GM21786 (cell line): ENCODE measurements around the gene AFAP1L1.

ENCODE experiments used
- ATAC-seq: cut with Tn5 transposase; IDR thresholded peaks from one replicate; pipeline ENCODE4 v1.9.1; 2021; ENCODE audit not compliant: unreplicated experiment

The AFAP1L1 gene

DNA sequence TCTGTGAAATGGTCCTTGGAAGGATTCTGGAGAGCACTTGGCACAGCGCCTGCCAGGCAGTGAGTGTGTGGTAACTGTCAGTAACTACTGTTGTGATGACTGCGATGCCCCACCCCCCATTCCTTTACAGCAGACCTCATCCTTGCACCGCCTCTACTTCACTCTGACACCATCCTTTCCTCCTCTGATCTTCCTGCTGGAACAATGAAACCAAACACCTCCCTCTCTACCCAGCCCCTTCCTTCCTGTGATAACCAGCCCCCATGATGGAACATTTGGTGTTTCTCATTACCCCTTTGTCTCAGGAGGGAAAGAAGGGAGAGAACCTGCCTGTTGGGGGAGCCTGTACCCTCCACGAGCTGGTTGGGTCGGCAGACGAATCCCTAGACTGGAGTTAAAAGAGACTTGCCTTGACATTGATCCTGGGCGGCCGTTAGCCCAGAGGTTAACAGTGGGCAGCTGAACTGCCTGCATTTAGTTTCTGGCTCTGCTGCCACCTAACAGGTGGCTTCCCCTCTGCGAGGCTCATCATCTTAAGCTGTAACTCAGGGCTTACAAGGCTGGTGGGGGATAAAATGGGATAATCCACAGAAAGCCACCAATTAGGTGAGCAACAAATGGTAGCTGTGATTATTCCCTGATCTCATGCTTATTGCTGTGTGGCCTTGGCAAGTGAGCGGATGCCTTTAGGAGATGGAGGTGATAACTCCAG, 39.4 kb downstream of the AFAP1L1 start:
- ATAC-seq = no peak

GRCh38 chr5:149313151-149313841, 41.6 kb downstream of the AFAP1L1 start:
- no peak for ATAC-seq

DNA sequence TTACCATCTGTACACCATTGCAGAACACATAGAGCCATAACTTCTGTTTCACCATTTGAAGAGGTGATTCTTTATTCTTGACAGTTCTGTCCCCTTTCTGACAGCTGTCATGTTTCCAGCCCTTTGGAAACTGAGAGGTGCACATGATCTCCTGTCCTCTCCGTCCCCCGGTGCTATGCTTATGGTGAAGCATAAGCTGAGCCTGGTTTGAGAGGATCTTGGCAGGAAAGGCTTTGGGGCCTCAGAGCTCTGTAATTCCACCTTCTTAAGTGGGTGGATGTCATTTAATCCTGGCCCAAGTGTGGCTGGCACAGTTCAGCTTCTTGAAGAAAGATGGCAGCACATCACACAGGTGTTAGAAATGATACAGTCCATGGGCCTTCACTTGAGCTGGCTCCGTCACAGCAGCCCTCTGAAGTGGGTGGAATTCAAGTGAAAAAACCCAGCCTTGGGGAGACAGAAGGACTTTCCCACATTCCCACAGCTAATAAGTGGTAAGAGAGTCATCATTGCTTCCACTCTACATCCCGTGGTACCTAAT, 43.0 kb downstream of the AFAP1L1 start:
- ATAC-seq = no peak

DNA sequence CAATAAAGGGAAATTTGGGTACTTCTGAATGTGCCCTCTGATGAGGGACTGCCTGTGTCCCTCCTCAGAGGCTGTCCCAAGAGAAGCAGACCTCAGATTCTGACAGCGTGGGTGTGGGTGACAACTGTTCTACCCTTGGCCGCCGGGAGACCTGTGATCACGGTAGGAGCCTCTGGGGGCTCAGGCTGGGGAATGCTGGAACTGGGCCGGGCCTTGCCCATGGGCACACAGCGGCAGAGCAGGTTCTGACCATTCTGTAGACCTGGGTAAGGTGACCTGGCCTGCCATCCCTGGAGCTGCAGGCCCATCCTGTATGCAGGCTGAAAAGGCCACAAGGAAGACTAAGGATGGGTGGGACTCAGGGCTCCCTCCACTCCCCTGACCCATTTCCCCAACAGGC, 44.1 kb downstream of the AFAP1L1 start:
- no peak for ATAC-seq

GRCh38 chr5:149317281-149318048, 45.8 kb downstream of the AFAP1L1 start:
- ATAC-seq = peak; percentile 73

DNA sequence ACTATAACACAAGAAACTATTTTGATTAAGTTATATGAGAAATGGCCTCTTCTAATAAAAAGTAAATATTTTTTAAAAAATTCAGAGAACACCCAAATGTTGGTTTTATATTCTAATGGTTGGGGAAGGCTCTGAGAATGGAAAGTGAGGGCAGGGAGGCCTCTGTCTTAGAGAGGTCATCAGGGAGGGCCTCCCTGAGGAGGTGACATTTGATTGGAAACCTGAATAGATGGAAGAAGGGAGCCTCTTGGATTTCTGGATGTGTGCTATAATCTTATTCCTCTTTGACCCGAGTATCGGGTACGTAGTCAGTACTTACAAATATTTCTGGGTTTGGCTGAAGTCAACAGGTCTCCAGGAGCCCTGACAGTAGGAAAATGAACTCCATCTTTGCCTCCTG, 47.5 kb downstream of the AFAP1L1 start:
- ATAC-seq = no peak

- no peak for ATAC-seq
These were observed 49.2 kb downstream of the AFAP1L1 start for GRCh38 chr5:149320791-149321330.

DNA sequence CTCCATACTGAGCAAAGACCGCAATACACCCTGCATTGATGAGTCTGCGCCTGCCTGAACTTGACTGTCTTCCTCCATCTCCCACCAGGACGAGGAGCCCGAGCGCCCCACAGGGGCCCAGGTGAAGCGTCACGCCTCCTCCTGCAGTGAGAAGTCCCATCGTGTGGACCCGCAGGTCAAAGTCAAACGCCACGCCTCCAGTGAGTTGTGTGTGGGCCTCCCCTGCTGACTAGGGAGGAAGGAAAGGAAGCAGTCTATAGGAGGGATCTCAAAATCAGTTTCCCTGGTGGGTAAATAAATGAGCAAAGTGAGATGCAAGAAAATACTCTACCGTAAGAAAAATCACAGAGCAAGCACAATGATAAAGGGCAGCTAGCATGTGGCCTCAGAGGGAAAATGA, 50.9 kb downstream of the AFAP1L1 start:
- no peak for ATAC-seq

GRCh38 chr5:149323210-149323609, 51.6 kb downstream of the AFAP1L1 start:
- ATAC-seq = no peak

- ATAC-seq = no peak
These were observed 52.1 kb downstream of the AFAP1L1 start for GRCh38 chr5:149323621-149324205.

DNA sequence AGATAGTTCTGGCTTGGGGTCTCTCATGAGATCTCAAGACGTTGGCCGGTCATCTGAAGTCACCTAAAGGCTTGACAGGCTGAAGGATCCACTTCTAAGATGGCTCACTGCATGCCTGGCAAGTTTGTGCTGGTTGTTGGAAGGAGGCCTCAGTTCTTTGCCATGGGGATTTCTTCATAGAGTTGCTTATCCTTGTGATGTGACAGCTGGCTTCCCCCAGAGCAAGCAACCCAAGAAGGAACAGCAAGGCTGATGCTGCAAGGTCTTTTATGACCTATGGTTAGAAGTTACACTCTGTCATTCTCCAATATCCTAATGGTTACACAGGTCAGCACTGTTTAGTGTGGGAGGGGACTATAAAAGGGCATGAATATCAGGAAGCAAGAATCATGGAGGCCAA, 53.0 kb downstream of the AFAP1L1 start:
- ATAC-seq = no peak

- no peak for ATAC-seq
These were observed 53.6 kb downstream of the AFAP1L1 start for GRCh38 chr5:149325166-149325735.

DNA sequence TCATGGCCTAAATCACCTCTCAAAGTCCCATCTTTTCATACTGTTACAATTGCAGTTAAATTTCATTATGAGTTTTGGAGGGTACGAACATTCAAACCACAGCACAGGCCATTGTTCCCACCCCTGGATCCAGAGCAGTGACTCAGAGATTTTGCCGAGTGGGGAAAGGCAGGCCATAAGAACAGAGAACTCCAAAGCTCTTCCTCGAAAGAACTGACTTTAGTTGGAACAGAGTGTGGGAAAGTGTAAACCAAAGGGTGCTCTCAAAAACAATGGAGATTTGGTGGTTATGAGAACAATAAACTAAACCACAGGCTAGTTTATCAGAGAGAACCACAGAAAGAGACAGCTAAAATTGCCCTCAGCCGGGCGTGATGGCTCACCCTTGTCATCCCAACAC, 54.2 kb downstream of the AFAP1L1 start:
- no peak for ATAC-seq

GRCh38 chr5:149326611-149327010, 55.0 kb downstream of the AFAP1L1 start:
- ATAC-seq = no peak

DNA sequence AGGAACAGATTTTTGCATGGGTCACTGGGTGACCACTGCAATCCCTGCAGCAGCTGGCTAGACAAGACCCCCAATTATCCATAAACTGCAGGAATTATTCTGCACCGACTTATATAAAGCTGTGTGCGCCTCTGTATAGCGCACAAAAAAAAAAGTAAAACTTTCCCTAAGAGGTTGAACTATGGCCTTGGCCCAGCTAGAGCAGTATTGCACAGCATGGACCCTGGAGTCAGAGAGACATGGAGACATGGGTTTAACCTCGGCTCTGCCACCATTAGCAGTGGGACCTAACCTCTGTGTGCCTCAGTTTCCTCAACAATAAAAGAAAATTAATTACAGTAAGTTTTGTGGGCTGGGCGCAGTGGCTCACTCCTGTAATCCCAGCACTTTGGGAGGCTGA, 56.5 kb downstream of the AFAP1L1 start:
- no peak for ATAC-seq

DNA sequence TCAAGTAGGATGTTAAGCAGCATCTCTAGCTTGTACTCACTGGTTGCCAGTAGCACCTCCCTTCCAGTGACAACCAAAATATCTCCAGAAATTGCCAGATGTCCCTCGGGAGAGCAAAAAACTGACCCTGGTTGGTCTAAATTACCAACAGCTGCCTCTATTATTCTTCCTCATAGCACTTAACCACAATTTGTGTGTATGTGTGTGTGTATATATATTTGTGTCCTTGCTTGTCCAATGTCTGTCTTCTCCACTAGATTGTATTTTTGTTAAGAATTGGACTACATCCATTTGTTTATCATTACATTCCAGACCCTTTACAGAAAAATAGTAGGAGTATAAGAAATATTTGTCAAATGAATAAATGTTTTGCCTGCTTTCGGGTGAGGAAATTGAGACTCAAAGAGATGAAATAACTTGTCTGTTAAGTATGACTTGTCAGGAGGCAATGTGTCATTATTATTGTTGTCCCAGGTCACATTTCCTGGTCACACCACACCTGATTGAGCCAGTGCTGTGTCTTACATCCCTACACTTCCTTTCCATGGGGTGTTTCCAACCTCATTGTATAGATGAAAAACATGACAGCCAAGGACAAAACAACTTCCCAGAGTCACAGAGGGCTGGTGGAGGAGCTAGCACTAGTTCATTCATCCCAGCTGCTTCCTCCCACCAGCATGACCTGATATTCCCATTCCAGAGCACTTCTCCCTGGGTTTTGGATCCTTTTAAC, 62.2 kb downstream of the AFAP1L1 start:
- ATAC-seq = no peak

GRCh38 chr5:149337736-149338135, 66.1 kb downstream of the AFAP1L1 start:
- no peak for ATAC-seq

DNA sequence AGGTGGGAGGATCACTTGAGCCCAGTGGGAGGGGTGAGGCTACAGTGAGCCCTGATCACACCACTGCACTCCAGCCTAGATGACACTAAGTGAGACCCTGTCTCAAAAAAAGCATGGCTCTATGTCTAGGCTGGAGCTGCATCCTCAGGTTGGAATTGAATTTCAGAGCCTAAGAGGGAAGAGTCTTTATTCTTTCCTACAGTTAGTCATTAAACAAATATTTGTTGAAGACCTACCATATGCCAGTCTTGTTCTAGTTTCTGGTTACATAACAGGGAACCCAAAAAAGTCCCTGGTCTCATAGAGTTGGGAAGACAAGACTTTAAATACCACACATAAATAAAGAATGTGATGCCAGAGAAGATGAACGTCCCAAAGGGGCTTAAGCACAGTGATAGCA, 66.7 kb downstream of the AFAP1L1 start:
- no peak for ATAC-seq

DNA sequence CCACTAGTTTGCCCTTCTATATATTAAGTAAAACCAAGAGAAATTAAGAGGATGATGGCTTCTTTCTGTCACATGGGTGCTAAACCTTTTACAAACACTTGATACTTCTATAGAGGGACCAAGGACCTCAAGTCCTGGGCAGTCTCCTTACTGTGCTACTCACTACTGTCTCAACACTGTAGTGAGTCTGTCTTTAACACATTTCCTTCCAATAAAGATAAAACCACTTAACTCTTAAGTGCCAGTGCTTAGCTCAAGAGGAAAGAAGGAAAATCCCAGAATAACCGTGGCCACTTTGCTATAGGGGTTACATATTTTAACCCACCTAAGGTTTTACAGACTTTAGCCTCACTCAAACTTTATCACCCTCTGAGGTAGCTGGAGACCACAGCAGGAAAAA, 69.3 kb downstream of the AFAP1L1 start:
- no peak for ATAC-seq

DNA sequence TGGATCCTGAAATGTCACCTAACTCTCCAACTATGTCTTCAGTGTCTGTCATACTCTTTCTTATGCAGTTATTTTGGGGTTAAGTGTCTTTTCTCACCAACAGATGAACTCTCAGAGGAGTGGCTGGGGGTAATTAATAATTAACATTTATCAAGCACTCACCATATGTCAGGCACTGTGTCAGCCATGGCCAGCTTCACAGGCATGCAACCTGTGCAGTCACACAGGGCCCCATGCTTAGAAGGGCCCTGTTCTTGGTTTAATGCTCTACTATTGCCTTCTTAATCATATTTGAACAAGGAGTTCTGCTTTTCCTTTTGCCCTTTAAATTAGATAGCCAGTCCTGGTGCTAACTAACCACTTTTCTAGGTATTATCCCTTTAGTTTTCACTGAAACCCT, 70.2 kb downstream of the AFAP1L1 start:
- no peak for ATAC-seq
